ENCODE measurements around the gene YPEL1.

GRCh38 chr22:21702094-21702493, 33.5 kb downstream of the YPEL1 start:
- no peak for TF ChIP-seq REST (IDR thresholded peaks at IDR 0.05; ENCODE audit: low read depth)
- TF ChIP-seq EP300 (IDR thresholded peaks at IDR 0.05; ENCODE audit: borderline replicate concordance), result no peak
- TF ChIP-seq TCF12 (IDR thresholded peaks at IDR 0.05; ENCODE audit: low read depth), result no peak
- TF ChIP-seq YY1 (IDR thresholded peaks at IDR 0.05; ENCODE audit: low read depth), result no peak
- TF ChIP-seq ZBTB7A (IDR thresholded peaks at IDR 0.05; ENCODE audit: low read depth), result no peak
- no peak for TF ChIP-seq RAD21 (IDR thresholded peaks at IDR 0.05; ENCODE audit: low read depth)
- TF ChIP-seq NFIC (IDR thresholded peaks at IDR 0.05), result no peak
- TF ChIP-seq TAF1 (IDR thresholded peaks at IDR 0.05; ENCODE audit: low read depth), result no peak
- no peak for TF ChIP-seq EGR1 (IDR thresholded peaks at IDR 0.05)
- TF ChIP-seq CEBPB (IDR thresholded peaks at IDR 0.05), result no peak
- TF ChIP-seq MAX (IDR thresholded peaks at IDR 0.05), result no peak
- TF ChIP-seq TEAD4 (IDR thresholded peaks at IDR 0.05), result no peak
- TF ChIP-seq USF1 (IDR thresholded peaks at IDR 0.05), result no peak
- no peak for TF ChIP-seq CREB1 (IDR thresholded peaks at IDR 0.05; ENCODE audit: low read depth)

All from Ishikawa (cell line).